K562 (cell line): ENCODE data around the gene EML3. TPM values are rescaled to one million over a fixed set of nuclear protein-coding genes. Genes with fewer than 3 reads are reported as not detected.

Experiments
- ATAC-seq: fragments of 200-7000 bp; cut with Tn5 transposase; 3 replicates; pipeline ENCODE4 v1.9.1; 2020; ENCODE audit warnings: moderate library complexity
- BruUV-seq: library from RNA; stranded (reverse); fragments of 400-500 nt; replicated peaks from 2 replicates; lab custom pipeline; 2021; lab: Mats Ljungman, UMichigan
- CTCF ChIA-PET: fragments of 300-600 bp; formaldehyde crosslinking; extraction: SDS; loops from one replicate; lab custom pipeline; 2021; ENCODE audit warnings: low intra/inter-chr PET ratio; lab: Yijun Ruan, JAX
- POLR2A ChIA-PET: fragments of 300-600, 350-650 bp; sonication (Branson Sonifier 250); formaldehyde crosslinking; extraction: SDS; loops from one replicate; lab custom pipeline; 2021; ENCODE audit warnings: antibody characterized with exemption, inconsistent platforms; lab: Yijun Ruan, JAX
- DNase-seq, 4 experiments: peaks; one replicate each; pipeline versions ENCODE4 v3.0.0 to v3.0.0-alpha.2; 2011 to 2018; ENCODE audit warnings: low spot score in 3 of 4, mixed read lengths in 3 of 4; ENCODE audit errors: extremely low read depth in 1 of 4
- FAIRE-seq: peaks from 2 replicates; lab custom pipeline; 2011; peaks lifted over from hg19 to GRCh38; lab: Jason Lieb, UNC
- H2AFZ ChIP-seq: 2 replicates; pipeline ENCODE4 v1.6.0; 2011; ENCODE audit warnings: low read depth, low read length, control low read depth, inconsistent platforms
- H3K27ac ChIP-seq: fragments of 200-600 bp; 3 replicates; pipeline ENCODE4 v1.8.0; 2011; ENCODE audit warnings: low read depth, mild to moderate bottlenecking, control low read depth, inconsistent platforms, low read length, moderate library complexity, mixed read lengths; ENCODE audit errors: extremely low read depth
- H3K27me3 ChIP-seq, 2 experiments: fragments of 300-600 bp in 1 of 2; 2 replicates in 1 of 2; 3 replicates in 1 of 2; pipeline versions ENCODE4 v1.6.0 to v1.8.0; 2011; ENCODE audit warnings: inconsistent platforms in 2 of 2, low read length in 2 of 2, mild to moderate bottlenecking in 1 of 2, mixed read lengths in 1 of 2, moderate library complexity in 1 of 2; ENCODE audit not compliant: control insufficient read depth in 2 of 2, insufficient read depth in 2 of 2
- H3K36me3 ChIP-seq: fragments of 300-600 bp; 3 replicates; pipeline ENCODE4 v1.8.0; 2011; ENCODE audit warnings: mild to moderate bottlenecking, low read length, inconsistent platforms; ENCODE audit not compliant: control insufficient read depth, insufficient read depth
- H3K4me1 ChIP-seq, 2 experiments: fragments of 200-600 bp in 1 of 2; replicated peaks in 1 of 2; 2 replicates in 1 of 2; 3 replicates in 1 of 2; pipeline versions ENCODE4 v1.5.1 to v1.8.0; 2011; ENCODE audit warnings: inconsistent platforms in 2 of 2, low read length in 2 of 2, mild to moderate bottlenecking in 1 of 2, mixed read lengths in 1 of 2, moderate library complexity in 1 of 2; ENCODE audit not compliant: control insufficient read depth in 2 of 2, insufficient read depth in 2 of 2
- H3K4me2 ChIP-seq: 2 replicates; pipeline ENCODE4 v1.6.1; 2011; ENCODE audit warnings: low read length, control low read depth, inconsistent platforms, mixed read lengths; ENCODE audit not compliant: insufficient read depth
- H3K4me3 ChIP-seq: fragments of 200-600 bp; sonication (generic), shearing (Covaris generic); 2 replicates; pipeline ENCODE4 v1.5.1; 2016; ENCODE audit warnings: control low read depth, inconsistent platforms
- H3K79me2 ChIP-seq: fragments of 200-600 bp; 3 replicates; pipeline ENCODE4 v1.8.0; 2011; ENCODE audit warnings: low read length, inconsistent platforms; ENCODE audit not compliant: control insufficient read depth, insufficient read depth
- H3K9ac ChIP-seq, 2 experiments: 2 replicates each; pipeline versions ENCODE4 v1.6.0 to v1.6.1; 2011; ENCODE audit warnings: low read depth in 2 of 2, low read length in 2 of 2, control low read depth in 1 of 2, inconsistent platforms in 1 of 2, mild to moderate bottlenecking in 1 of 2, mixed read lengths in 1 of 2; ENCODE audit not compliant: insufficient read depth in 1 of 2
- H3K9me1 ChIP-seq: one replicate; pipeline ENCODE4 v1.6.0; 2011; ENCODE audit warnings: inconsistent platforms, mild to moderate bottlenecking, low read length, moderate library complexity; ENCODE audit not compliant: control insufficient read depth, insufficient read depth
- H3K9me3 ChIP-seq: replicated peaks from 2 replicates; pipeline ENCODE4 v1.5.1; 2011; ENCODE audit warnings: low read depth, low read length, inconsistent platforms; ENCODE audit not compliant: control insufficient read depth, insufficient read depth
- H4K20me1 ChIP-seq: replicated peaks from 2 replicates; pipeline ENCODE4 v1.6.1; 2011; ENCODE audit warnings: low read length, inconsistent platforms, mixed read lengths; ENCODE audit not compliant: control insufficient read depth, insufficient read depth
- ESRRA ChIP-seq: fragments of 450-650 bp; IDR thresholded peaks from 2 replicates; pipeline ENCODE4 v1.6.1; 2014; ENCODE audit warnings: low read depth, mild to moderate bottlenecking, moderate library complexity, borderline replicate concordance
- ZNF316 ChIP-seq: fragments of 450-650 bp; IDR thresholded peaks from 2 replicates; pipeline ENCODE4 v1.6.1; 2016
- WGBS: fragments of 100-300 bp; shearing (Covaris generic); methylation state at CpG from one replicate; pipeline ENCODE4 v1.1.6; 2016; ENCODE audit warnings: low coverage, mixed read lengths; ENCODE audit not compliant: insufficient coverage; ENCODE audit errors: missing lambda C conversion rate; 5-methylcytosine and 5-hydroxymethylcytosine counted together
- in situ Hi-C: fragments of 300-500 bp; cut with MboI; formaldehyde crosslinking; loops from 4 replicates; pipeline ENCODE4 v1.15.0; 2018; ENCODE audit warnings: inconsistent platforms, mixed read lengths
- intact Hi-C: fragments of 100-400 bp; cut with micrococcal nuclease; formaldehyde crosslinking; loops from 2 replicates; pipeline ENCODE4 v1.14.2; 2022
- polyA plus RNA-seq, 8 experiments: library from polyadenylated mRNA; depleted of rRNA in 4 of 8; stranded (reverse) in 5 of 8; unstranded in 3 of 8; fragments of >200 nt; fragmentation: Nextera tagmentation in 2 of 8; fragmentation: Illumina TruSeq in 1 of 8; extraction: Ambion mirVana in 2 of 8; extraction: Trizol in 1 of 8; gene quantifications; 2 replicates each; pipeline versions ENCODE4 v1.2.1 to v1.2.3, GENCODE V29; 2011 to 2014; ENCODE audit warnings: inconsistent platforms in 1 of 8, missing spikeins in 1 of 8
- total RNA-seq, 7 experiments: library from RNA; depleted of rRNA in 6 of 7; stranded (reverse); fragments of >200 nt in 6 of 7; fragmentation: Illumina TruSeq in 2 of 7; extraction: Trizol in 2 of 7; gene quantifications; 2 replicates each; pipeline versions ENCODE4 v1.2.1 to v1.2.3, GENCODE V29; 2011 to 2021; ENCODE audit warnings: low replicate concordance in 1 of 7
- TF ChIP-seq, protein P1 (sequence below): sonication (generic); formaldehyde crosslinking; IDR thresholded peaks from 2 replicates; pipeline ENCODE4 v1.8.1; 2023; ENCODE audit warnings: mild to moderate bottlenecking, missing genetic modification reagents
- TF ChIP-seq, protein P2 (sequence below): fragments of 450-650 bp; formaldehyde crosslinking; IDR thresholded peaks from 2 replicates; pipeline ENCODE4 v1.4.0; 2020; ENCODE audit warnings: mild to moderate bottlenecking, moderate library complexity

EML3 gene
- total and polyA plus RNA-seq, 9 of the 15 experiments (the other 6 are each of a cell fraction or from before 2014, with no cell fraction given): 0.32 to 90.5 (median 26.4) TPM

DNA sequence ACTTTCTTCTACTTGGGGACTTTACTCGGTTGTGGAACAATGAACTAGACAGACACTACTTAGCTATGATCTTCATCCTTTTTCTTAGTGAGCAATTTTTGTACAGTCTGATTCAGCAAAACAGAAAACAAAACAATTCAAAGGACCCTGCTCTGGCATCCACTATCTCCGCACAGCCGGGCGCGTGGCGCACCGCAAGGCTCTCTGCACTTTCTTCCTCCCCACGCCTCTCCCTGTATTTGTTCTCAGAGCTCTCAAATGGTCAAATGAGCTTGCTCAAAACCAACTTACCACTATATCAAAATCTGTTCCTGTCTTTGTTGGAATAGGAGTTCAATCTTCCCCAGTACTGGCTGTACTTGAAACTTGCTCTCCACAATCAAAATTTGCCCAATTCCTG, 46.3 kb downstream of the EML3 start:
- Histone ChIP-seq H3K27me3 (no peaks in the 10 kb centered on the region), H3K9me3 (no peaks in the 10 kb centered on the region), H3K4me3 (no peak overlapping the region), H2AFZ (no peak overlapping the region), H3K36me3 (peaks cover 92% of the 10 kb centered on the region), H3K4me2 (no peak overlapping the region), H3K79me2 (peaks cover 74% of the 10 kb centered on the region), H4K20me1 (peaks cover 14% of the 10 kb centered on the region), H3K9me1 (no peaks in the 10 kb centered on the region), H3K4me1 (peaks cover 5 to 12% of the 10 kb centered on the region in 2 experiments; a peak in 3 of 5 replicates), H3K9ac (0 out of 4 replicates have a peak overlapping the region, but pooled peaks of 1 of the 2 experiments have one; percentile 24), H3K27ac (no peak overlapping the region)
- WGBS: 90% methylated on average over 8 of the region's 8 CpGs
- ATAC-seq: no peak
- DNase-seq: no peak
- intact Hi-C loops (no loop called here), in situ Hi-C loops (no loop called here)
- no peak for FAIRE-seq
- CTCF ChIA-PET: no interaction called here
- POLR2A ChIA-PET: interaction anchor here (0.6 to 1.8 kb wide), 8 partner anchors 8 to 194 kb away, joined by 3 to 5 read pairs (median 4); partner anchors contain the start of gene EEF1G
- BruUV-seq: no TSS peak
- peak; percentile 28; the same call in 1 of the 2 replicates for TF ChIP-seq ZNF316
- TF ChIP-seq ESRRA: no peak
- TF ChIP-seq, protein P1, sequence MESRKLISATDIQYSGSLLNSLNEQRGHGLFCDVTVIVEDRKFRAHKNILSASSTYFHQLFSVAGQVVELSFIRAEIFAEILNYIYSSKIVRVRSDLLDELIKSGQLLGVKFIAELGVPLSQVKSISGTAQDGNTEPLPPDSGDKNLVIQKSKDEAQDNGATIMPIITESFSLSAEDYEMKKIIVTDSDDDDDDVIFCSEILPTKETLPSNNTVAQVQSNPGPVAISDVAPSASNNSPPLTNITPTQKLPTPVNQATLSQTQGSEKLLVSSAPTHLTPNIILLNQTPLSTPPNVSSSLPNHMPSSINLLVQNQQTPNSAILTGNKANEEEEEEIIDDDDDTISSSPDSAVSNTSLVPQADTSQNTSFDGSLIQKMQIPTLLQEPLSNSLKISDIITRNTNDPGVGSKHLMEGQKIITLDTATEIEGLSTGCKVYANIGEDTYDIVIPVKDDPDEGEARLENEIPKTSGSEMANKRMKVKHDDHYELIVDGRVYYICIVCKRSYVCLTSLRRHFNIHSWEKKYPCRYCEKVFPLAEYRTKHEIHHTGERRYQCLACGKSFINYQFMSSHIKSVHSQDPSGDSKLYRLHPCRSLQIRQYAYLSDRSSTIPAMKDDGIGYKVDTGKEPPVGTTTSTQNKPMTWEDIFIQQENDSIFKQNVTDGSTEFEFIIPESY: peak; percentile 16; the same call in 1 of the 2 replicates
- TF ChIP-seq, protein P2, sequence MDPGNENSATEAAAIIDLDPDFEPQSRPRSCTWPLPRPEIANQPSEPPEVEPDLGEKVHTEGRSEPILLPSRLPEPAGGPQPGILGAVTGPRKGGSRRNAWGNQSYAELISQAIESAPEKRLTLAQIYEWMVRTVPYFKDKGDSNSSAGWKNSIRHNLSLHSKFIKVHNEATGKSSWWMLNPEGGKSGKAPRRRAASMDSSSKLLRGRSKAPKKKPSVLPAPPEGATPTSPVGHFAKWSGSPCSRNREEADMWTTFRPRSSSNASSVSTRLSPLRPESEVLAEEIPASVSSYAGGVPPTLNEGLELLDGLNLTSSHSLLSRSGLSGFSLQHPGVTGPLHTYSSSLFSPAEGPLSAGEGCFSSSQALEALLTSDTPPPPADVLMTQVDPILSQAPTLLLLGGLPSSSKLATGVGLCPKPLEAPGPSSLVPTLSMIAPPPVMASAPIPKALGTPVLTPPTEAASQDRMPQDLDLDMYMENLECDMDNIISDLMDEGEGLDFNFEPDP (CRISPR knock-in tag): no peak
